ENCODE data around the gene TPM2. TPM values are rescaled to one million over a fixed set of nuclear protein-coding genes. Genes with fewer than 3 reads are reported as not detected.

TPM2 gene
- total RNA-seq, 1 donor from 2014 or later, result 174 TPM

DNA sequence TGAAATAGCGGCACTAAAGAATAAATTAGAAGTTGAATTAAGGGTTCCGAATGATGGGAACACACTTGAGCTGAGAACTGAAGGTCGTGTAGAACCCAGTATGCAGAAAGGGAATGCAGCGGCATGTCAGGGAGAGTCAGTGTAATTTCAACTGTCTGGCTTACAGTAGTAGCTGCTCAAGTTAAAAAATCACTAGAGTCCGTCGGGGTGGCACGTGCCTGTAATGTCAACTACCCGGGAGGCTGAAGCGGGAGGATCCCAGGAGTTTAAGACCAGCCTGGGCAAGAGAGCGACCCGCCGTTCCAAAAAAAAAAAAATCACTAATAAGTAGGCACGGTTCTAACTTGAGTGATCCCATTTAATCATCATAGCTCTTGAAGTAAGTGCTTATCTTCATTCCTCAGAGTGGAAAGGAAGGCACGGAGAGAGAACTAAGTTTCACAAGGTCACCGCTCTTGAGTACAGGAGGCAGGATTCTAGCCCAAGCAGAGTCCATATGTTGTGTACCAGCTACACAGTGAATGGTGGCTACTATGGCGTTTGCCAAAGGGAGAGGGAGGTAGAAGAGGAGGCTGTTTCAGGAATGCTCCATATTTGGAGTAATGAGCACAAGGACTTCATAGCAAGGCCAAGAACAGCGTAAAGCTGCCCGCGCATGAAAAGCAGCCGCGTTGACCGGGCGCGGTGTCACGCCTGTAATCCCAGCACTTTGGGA, 32.7 kb downstream of the TPM2 start:
- peaks cover 15% of the 10 kb centered on the region for H3K27me3 Mint-ChIP-seq (ENCODE audit: insufficient read depth, low read depth)
- H3K27ac Mint-ChIP-seq, result peak overlapping the region; percentile 100
- Histone ChIP-seq H3K36me3 (no peaks in the 10 kb centered on the region), H3K27me3 (peaks cover 15% of the 10 kb centered on the region), H3K9me3 (ENCODE audit: low read depth) (no peaks in the 10 kb centered on the region), H3K4me3 (peak overlapping the region; percentile 75), H3K9ac (no peak overlapping the region), H3K27ac (no peak overlapping the region), H4K20me1 (ENCODE audit: low read depth) (peaks cover 10% of the 10 kb centered on the region), H3F3A (ENCODE audit: low read depth) (peaks cover 42% of the 10 kb centered on the region), H3K4me1 (no peaks in the 10 kb centered on the region), H2AFZ (replicated peaks) (peak overlapping the region; percentile 60), H3K4me2 (peak overlapping the region; percentile 82), H3K79me2 (ENCODE audit: low read depth) (peaks cover 8% of the 10 kb centered on the region)
- peaks cover 26% of the 10 kb centered on the region for H3K36me3 Mint-ChIP-seq
- H3K4me3 Mint-ChIP-seq, result peak overlapping the region; percentile 91
- H3K4me1 Mint-ChIP-seq, result peaks cover 39% of the 10 kb centered on the region
- H3K9me3 Mint-ChIP-seq, result peaks cover 3% of the 10 kb centered on the region
- TF ChIP-seq EZH2 (IDR thresholded peaks at IDR 0.05) (peak; percentile 17), EZH2phosphoT487 (IDR thresholded peaks at IDR 0.05) (no peak)
- TF ChIP-seq, protein P1, sequence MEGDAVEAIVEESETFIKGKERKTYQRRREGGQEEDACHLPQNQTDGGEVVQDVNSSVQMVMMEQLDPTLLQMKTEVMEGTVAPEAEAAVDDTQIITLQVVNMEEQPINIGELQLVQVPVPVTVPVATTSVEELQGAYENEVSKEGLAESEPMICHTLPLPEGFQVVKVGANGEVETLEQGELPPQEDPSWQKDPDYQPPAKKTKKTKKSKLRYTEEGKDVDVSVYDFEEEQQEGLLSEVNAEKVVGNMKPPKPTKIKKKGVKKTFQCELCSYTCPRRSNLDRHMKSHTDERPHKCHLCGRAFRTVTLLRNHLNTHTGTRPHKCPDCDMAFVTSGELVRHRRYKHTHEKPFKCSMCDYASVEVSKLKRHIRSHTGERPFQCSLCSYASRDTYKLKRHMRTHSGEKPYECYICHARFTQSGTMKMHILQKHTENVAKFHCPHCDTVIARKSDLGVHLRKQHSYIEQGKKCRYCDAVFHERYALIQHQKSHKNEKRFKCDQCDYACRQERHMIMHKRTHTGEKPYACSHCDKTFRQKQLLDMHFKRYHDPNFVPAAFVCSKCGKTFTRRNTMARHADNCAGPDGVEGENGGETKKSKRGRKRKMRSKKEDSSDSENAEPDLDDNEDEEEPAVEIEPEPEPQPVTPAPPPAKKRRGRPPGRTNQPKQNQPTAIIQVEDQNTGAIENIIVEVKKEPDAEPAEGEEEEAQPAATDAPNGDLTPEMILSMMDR (IDR thresholded peaks at IDR 0.05), result no peak
- DNase-seq (ENCODE audit: low spot score), result no peak

DNA sequence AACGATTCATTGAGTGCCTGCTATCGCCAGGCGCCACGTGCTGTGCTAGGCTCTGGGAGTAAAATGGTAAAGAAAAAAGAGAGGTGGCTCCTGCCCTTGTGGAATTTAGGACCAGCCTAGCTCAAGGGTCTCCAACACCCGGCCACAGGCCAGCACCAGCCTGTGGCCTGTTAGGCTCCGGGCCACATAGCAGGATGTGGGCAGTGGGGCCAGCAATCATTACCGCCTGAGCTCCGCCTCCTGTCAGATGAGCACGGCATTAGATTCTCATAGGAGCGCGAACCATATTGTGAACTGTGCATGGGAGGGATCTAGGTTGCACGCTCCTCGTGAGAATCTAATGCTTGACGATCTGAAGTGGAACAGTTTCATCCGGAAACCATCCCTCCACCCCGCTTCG, 33.4 kb downstream of the TPM2 start:
- Mint-ChIP-seq H3K9me3 (peaks cover 3% of the 10 kb centered on the region), H3K27ac (no peak overlapping the region), H3K4me3 (peak overlapping the region; percentile 91), H3K36me3 (peaks cover 22% of the 10 kb centered on the region), H3K4me1 (peaks cover 35% of the 10 kb centered on the region), H3K27me3 (ENCODE audit: insufficient read depth, low read depth) (peaks cover 16% of the 10 kb centered on the region)
- Histone ChIP-seq H3K27ac (no peak overlapping the region), H3K4me2 (no peak overlapping the region), H3F3A (ENCODE audit: low read depth) (peaks cover 37% of the 10 kb centered on the region), H3K4me3 (no peak overlapping the region), H2AFZ (replicated peaks) (no peak overlapping the region), H3K27me3 (peaks cover 15% of the 10 kb centered on the region), H3K4me1 (no peaks in the 10 kb centered on the region), H3K9me3 (ENCODE audit: low read depth) (no peaks in the 10 kb centered on the region), H4K20me1 (ENCODE audit: low read depth) (peaks cover 10% of the 10 kb centered on the region), H3K36me3 (no peaks in the 10 kb centered on the region), H3K9ac (no peak overlapping the region), H3K79me2 (ENCODE audit: low read depth) (peaks cover 8% of the 10 kb centered on the region)
- TF ChIP-seq, protein P1 (IDR thresholded peaks at IDR 0.05), result no peak
- TF ChIP-seq EZH2phosphoT487 (IDR thresholded peaks at IDR 0.05) (no peak), EZH2 (IDR thresholded peaks at IDR 0.05) (no peak)
- no peak for DNase-seq (ENCODE audit: low spot score)

DNA sequence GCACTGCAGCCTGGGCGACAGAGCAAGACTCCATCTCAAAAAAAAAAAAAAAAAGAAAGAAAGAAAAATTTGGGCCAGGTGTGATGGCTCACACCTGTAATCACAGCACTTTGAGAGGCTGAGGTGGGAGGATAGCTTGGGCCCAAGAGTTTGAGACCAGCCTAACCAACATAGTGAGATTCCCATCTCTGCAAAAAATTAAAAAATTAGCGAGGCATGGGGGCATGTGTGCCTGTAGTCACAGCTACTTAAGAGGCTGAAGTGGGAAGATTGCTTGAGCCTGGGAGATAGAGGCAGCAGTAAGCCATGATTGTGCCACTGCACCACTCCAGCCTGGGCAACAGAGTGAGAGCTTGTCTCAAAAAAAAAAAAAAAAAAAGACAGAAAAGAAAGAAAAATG, 36.1 kb downstream of the TPM2 start:
- no peak for TF ChIP-seq EZH2 (IDR thresholded peaks at IDR 0.05)
- TF ChIP-seq EZH2phosphoT487 (IDR thresholded peaks at IDR 0.05), result no peak
- TF ChIP-seq, protein P1 (IDR thresholded peaks at IDR 0.05), result no peak
- Histone ChIP-seq H3F3A (ENCODE audit: low read depth) (peaks cover 19% of the 10 kb centered on the region), H2AFZ (replicated peaks) (no peak overlapping the region), H3K4me1 (peaks cover 9% of the 10 kb centered on the region), H3K4me2 (no peak overlapping the region), H3K79me2 (ENCODE audit: low read depth) (no peaks in the 10 kb centered on the region), H3K9me3 (ENCODE audit: low read depth) (no peaks in the 10 kb centered on the region), H3K27me3 (peaks cover 15% of the 10 kb centered on the region), H4K20me1 (ENCODE audit: low read depth) (no peaks in the 10 kb centered on the region), H3K4me3 (no peak overlapping the region), H3K36me3 (no peaks in the 10 kb centered on the region), H3K27ac (no peak overlapping the region), H3K9ac (no peak overlapping the region)
- H3K9me3 Mint-ChIP-seq, result peaks cover 3% of the 10 kb centered on the region
- DNase-seq (ENCODE audit: low spot score), result no peak
- H3K27me3 Mint-ChIP-seq (ENCODE audit: insufficient read depth, low read depth), result peaks cover 19% of the 10 kb centered on the region
- no peak overlapping the region for H3K4me3 Mint-ChIP-seq
- H3K27ac Mint-ChIP-seq, result no peak overlapping the region
- peaks cover 2% of the 10 kb centered on the region for H3K36me3 Mint-ChIP-seq
- peaks cover 19% of the 10 kb centered on the region for H3K4me1 Mint-ChIP-seq

Measured in neural progenitor cell (in vitro differentiated cells).